GM19239 (cell line): ENCODE results near the gene PRLR.
"Not testable (repeated sequence)": the region's sequence is repeated elsewhere in the genome, so short reads cannot be mapped to it uniquely, and the experiment has no call there.

Experiments used
- DNase-seq: peaks from one replicate; pipeline ENCODE4 v3.0.0; 2011; ENCODE audit warnings: low spot score; ENCODE audit not compliant: insufficient read length
- FAIRE-seq: peaks from 2 replicates; lab custom pipeline; 2011; peaks lifted over from hg19 to GRCh38; lab: Jason Lieb, UNC

Gene PRLR

GRCh38 chr5:35201291-35201690 lies 29.0 kb downstream of the PRLR start:
- FAIRE-seq (no peak), DNase-seq (no peak)

- FAIRE-seq (no peak), DNase-seq (no peak)
Observed at GRCh38 chr5:35199886-35200285, 30.4 kb downstream of the PRLR start.

- DNase-seq (no peak), FAIRE-seq (no peak)
Observed at GRCh38 chr5:35198686-35199085, 31.6 kb downstream of the PRLR start.

GRCh38 chr5:35198075-35198474 lies 32.2 kb downstream of the PRLR start:
- DNase-seq, result no peak
- no peak for FAIRE-seq

GRCh38 chr5:35197351-35197750 lies 32.9 kb downstream of the PRLR start:
- DNase-seq, result no peak
- no peak for FAIRE-seq

- FAIRE-seq, result no peak
- DNase-seq, result no peak
Observed at GRCh38 chr5:35195472-35195852, 34.8 kb downstream of the PRLR start.

GRCh38 chr5:35194635-35195471 lies 35.4 kb downstream of the PRLR start:
- FAIRE-seq (peak; percentile 76), DNase-seq (no peak)

GRCh38 chr5:35192506-35192905 lies 37.8 kb downstream of the PRLR start:
- no peak for DNase-seq
- no peak for FAIRE-seq

- FAIRE-seq, DNase-seq: not testable (repeated sequence)
Observed at GRCh38 chr5:35189801-35190200, 40.5 kb downstream of the PRLR start.

- FAIRE-seq (no peak), DNase-seq (no peak)
Observed at GRCh38 chr5:35188031-35188457, 42.2 kb downstream of the PRLR start.

GRCh38 chr5:35187621-35188020 lies 42.7 kb downstream of the PRLR start:
- FAIRE-seq, result not testable (repeated sequence)

GRCh38 chr5:35186749-35187148 lies 43.5 kb downstream of the PRLR start:
- DNase-seq (no peak), FAIRE-seq (no peak)

More at GRCh38 chr5:35187621-35188020, 42.7 kb downstream of the PRLR start:
- DNase-seq, result not testable (repeated sequence)

- FAIRE-seq (no peak), DNase-seq (no peak)
Observed at GRCh38 chr5:35185518-35185917, 44.8 kb downstream of the PRLR start.

GRCh38 chr5:35183556-35183955 lies 46.7 kb downstream of the PRLR start:
- no peak for DNase-seq
- no peak for FAIRE-seq

GRCh38 chr5:35182910-35183535 lies 47.3 kb downstream of the PRLR start:
- DNase-seq, result peak; percentile 28
- peak; percentile 47 for FAIRE-seq

- DNase-seq (no peak), FAIRE-seq (no peak)
Observed at GRCh38 chr5:35182486-35182885, 47.8 kb downstream of the PRLR start.

GRCh38 chr5:35180046-35180445 lies 50.2 kb downstream of the PRLR start:
- no peak for DNase-seq

GRCh38 chr5:35177783-35178182 lies 52.5 kb downstream of the PRLR start:
- FAIRE-seq, result no peak
- DNase-seq, result no peak

More at GRCh38 chr5:35180046-35180445, 50.2 kb downstream of the PRLR start:
- no peak for FAIRE-seq

- FAIRE-seq (no peak), DNase-seq (no peak)
Observed at GRCh38 chr5:35172533-35172932, 57.8 kb downstream of the PRLR start.

- no peak for FAIRE-seq
- DNase-seq, result no peak
Observed at GRCh38 chr5:35171991-35172390, 58.3 kb downstream of the PRLR start.

GRCh38 chr5:35171078-35171477 lies 59.2 kb downstream of the PRLR start:
- FAIRE-seq (no peak), DNase-seq (no peak)

GRCh38 chr5:35166043-35166442 lies 64.2 kb downstream of the PRLR start:
- DNase-seq (no peak), FAIRE-seq (no peak)
